PC-9 (cell line): ENCODE measurements around the gene FUS.

Experiments
- EZH2 ChIP-seq: fragments of 200-600 bp; sonication (generic); IDR thresholded peaks from 2 replicates; pipeline ENCODE4 v1.8.0; 2017; ENCODE audit warnings: antibody characterized with exemption, low read depth
- TF ChIP-seq, protein P1 (sequence below): fragments of 200-600 bp; sonication (generic); conservative IDR thresholded peaks from 2 replicates; pipeline ENCODE4 v1.6.1; 2017; ENCODE audit warnings: mixed run types, antibody characterized with exemption, mild to moderate bottlenecking, moderate library complexity

DNA sequence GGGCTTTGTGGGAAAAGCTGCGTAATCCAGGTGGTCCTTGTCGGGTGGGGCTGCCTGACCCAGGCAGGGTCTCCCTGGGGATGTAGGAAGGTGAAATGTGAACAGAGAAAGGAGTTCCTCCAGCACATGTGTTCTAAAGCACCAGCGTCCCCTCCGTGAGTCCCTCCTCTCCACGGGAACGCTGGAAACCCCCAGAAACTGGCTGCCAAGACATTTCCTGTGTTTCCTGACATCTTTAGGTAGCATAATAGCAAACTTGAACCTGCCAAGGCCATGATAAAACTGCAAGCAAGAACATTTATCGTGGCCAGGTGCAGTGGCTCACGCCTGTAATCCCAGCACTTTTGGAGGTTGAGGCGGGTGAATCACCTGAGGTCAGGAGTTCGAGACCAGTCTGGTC, 49.6 kb downstream of the FUS start:
- TF ChIP-seq, protein P1, sequence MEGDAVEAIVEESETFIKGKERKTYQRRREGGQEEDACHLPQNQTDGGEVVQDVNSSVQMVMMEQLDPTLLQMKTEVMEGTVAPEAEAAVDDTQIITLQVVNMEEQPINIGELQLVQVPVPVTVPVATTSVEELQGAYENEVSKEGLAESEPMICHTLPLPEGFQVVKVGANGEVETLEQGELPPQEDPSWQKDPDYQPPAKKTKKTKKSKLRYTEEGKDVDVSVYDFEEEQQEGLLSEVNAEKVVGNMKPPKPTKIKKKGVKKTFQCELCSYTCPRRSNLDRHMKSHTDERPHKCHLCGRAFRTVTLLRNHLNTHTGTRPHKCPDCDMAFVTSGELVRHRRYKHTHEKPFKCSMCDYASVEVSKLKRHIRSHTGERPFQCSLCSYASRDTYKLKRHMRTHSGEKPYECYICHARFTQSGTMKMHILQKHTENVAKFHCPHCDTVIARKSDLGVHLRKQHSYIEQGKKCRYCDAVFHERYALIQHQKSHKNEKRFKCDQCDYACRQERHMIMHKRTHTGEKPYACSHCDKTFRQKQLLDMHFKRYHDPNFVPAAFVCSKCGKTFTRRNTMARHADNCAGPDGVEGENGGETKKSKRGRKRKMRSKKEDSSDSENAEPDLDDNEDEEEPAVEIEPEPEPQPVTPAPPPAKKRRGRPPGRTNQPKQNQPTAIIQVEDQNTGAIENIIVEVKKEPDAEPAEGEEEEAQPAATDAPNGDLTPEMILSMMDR: no peak
- no peak for TF ChIP-seq EZH2
